Left kidney (tissue), 2 donors: ENCODE measurements around the gene SPAG4. TPM values are rescaled to one million over a fixed set of nuclear protein-coding genes. Genes with fewer than 3 reads are reported as not detected.
A peak's percentile ranks its signal among the peaks of the same experiment; 100 is the strongest.

Experiments used
- DNase-seq: peaks from one replicate; pipeline ENCODE4 v3.0.0-alpha.2; 2013
- polyA plus RNA-seq: library from polyadenylated mRNA; unstranded; fragments of 120-200 nt; gene quantifications from one replicate; pipeline ENCODE4 v1.2.1, GENCODE V29; 2013; ENCODE audit not compliant: insufficient read length

Gene SPAG4
- polyA plus RNA-seq, 1 donor = 4.8 TPM

DNA sequence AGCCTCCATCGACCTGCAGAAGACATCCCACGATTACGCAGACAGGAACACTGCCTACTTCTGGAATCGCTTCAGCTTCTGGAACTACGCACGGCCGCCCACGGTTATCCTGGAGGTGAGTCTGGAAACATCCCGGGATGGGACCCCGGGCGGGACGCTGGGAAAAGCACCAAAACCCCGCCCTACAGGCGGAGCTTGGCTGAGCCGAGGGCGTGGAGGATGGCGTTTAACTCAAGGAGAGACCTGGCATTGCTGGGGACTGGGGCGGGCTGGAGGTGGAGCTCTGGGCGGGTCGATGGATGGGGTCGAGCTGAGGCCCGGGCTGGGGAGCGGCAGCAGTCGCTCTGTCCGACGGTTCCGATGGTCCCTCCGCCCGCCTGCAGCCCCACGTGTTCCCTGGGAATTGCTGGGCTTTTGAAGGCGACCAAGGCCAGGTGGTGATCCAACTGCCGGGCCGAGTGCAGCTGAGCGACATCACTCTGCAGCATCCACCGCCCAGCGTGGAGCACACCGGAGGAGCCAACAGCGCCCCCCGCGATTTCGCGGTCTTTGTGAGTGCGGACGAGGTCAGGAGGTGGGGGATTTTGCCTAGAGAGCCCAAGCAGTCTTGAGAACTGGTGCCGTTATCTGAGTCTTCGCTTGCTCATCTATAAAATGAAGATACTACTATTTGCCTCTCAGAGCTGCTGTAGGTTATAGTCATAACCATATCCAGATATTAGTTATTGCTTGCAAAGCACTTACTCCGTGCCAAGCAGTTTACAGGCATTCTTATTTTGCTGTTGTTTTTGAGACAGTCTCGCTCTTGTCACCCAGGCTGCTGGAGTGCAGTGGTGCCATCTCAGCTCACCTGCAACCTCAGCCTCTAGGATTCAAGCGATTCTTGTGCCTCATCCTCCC lies 3.8 kb downstream of the SPAG4 start:
- peak; percentile 69 for DNase-seq

DNA sequence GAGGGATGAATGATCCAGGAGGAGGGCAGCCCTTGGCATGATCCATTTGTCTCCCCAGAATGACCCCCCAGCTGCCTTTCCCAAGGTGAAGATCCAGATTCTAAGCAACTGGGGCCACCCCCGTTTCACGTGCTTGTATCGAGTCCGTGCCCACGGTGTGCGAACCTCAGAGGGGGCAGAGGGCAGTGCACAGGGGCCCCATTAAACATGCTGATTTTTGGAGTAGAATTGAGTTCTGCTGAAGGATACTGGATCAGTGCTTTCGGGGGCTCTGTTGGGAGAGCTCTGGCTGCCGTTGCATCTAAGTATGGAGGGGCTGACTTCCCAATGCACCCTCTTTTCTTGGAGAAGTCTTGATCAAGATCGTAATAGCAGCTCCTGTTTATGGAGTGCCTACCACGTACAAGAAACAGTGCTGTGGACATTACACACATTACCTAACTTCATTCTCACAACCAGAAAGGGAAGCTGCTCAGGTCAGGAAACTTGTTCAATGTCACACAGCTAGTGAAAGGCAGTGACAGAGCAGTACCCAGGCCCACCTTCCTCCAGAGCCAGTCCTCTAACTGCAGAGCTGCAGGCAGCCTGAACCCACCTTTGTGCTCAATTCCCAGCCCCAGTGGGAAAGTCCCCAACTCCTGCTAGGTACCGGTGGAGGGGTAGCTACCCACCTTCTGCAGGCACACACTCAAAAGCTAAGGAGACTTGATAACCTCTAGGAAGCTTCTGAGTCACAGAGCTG lies 5.4 kb downstream of the SPAG4 start:
- DNase-seq = no peak

DNA sequence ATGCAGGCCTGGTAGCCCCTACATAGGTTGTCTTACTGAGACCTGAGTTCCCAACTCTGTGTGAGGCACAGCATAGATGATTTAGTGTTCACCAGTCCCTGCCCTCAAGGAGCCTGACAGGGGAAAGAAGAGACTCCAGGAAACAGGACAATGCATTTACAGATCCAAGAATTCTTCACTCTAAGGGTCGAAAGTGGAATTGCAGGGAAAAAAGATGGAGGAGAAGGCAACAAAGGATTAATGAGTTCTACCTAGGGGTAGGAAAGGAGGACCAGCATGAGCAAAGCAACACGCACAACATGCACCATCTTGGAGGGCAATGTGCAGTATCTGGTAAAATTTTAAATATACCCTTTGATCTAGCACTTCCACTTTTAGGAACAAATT lies 5.9 kb downstream of the SPAG4 start:
- no peak for DNase-seq

DNA sequence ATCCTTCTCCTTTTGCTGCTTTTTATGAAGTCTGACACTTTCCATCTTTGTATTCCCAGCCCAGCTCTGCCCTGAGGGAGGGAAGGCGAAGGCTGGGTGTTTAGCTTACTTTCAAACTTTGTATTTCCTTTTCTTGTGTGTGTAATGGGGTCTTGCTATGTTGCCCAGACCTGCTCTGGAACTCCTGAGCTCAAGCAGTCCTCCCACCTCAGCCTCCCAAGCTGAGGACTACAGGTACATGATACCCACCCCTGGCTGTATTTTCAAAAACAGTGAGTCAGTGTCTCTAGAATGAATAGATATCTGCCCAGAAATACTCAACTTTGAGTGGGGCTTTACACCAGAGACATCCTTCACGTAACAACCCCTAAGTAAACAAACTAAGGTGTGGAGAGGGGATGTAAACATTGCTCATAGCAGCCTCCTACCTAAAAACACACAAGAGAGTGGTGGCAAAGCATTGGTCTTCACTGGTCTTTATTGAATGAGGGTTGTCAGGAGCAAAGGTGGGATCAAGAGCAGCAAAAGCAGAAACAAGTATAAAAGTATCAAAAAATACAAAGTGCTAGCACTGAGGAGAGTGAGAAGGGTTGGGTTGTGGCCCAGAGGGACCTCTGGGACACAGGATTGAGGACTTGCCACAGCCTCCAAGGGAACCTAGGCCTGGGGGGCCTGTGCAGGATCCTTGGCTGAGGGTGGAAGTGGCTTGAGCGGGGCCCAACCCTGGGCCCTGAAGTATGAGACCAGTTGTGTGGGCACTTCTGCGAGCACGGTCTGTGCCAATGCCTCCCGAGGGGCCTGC lies 10.2 kb downstream of the SPAG4 start:
- no peak for DNase-seq

DNA sequence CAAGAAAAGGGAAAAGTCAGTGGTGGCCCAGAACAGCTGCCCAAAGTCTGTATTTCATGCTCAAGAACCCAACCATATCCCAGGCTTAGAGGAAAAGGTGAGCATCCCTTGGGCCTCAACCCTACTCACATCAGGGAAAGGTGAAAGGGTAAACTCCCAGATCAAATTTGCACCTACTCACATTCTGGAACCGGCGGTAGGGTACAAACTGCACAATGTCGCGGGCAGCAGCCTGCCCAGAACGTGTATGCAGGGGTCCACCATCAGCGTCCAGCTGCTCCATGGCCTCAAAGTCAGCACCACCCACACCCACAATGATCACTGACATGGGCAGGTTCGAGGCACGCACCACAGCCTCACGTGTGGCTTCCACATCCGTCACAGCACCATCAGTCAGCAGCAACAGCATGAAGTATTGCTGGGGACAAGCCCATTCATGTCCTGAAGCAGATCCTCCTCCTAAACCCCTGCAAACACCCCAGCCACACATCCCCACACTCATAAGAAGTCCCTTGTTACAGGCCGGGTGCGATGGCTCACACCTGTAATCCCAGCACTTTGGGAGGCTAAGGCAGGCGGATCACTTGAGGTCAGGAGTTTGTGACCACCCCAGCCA lies 10.9 kb downstream of the SPAG4 start:
- DNase-seq = no peak

DNA sequence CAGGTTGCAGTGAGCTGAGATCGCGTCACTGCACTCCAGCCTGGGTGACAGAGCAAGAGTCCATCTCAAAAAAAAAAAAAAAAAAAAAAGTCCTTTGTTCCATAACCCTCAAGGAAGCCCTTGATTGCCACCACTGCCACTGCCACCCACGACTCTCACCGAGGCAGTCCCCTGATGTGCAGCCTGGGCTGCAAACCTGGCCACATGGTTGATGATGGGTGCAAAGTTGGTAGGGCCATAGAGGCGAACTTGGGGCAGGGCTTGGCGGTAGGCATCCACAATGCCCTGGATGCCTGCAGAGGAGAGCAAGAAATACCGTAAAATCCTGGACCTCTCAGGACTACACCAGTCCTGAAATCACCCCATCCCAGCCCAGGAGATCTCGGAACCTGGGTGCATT lies 11.5 kb downstream of the SPAG4 start:
- no peak for DNase-seq

DNA sequence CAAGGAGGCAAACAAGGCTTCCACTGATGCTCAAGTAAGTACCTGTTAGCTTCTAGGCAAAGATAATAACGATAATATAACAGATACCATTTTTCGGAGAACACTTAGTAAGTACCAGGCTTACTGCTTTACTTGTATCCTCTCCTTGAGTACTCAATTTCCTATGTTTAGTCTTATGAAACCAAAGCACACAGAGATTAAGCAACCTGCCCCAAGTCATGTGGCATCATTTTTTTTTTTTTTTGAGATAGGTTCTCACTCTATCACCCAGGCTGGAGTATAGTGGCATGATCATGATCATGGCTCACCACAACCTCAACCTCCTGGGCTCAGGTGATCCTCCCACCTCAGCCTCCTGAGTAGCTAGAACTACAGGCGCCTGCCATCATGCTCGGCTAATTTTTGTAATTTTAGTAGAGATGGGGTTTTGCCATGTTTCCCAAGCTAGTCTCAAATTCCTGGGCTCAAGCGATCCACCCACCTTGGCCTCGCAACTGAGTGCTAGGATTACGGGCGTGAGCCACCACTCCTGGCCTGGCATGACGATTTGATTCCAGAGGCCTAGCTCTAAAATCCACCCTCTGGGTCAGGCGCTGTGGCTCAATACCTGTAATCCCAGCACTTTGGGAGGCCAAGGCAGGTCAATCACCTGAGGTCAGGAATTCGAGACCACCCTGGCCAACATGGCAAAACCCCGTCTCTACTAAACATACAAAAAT lies 14.0 kb downstream of the SPAG4 start:
- no peak for DNase-seq

DNA sequence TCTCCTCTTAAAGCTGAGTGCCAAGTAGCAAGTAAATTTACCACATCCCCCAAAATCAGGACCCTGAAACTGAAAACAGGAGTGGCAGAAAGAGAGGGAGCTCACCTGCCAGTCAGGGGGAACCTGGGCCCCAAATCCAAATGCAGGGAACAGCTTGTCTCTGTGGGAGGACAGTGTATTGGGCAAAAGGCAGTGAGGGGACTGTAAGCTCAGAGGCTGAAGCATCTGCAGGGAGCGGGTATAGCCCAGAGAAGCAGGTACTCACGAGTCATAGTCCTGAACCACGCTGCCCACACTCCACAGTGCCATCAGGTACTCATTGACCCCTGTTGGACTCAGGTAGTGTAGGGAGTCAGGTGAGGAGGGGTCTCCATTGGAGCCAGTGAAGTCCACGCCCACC lies 15.0 kb downstream of the SPAG4 start:
- DNase-seq = no peak

DNA sequence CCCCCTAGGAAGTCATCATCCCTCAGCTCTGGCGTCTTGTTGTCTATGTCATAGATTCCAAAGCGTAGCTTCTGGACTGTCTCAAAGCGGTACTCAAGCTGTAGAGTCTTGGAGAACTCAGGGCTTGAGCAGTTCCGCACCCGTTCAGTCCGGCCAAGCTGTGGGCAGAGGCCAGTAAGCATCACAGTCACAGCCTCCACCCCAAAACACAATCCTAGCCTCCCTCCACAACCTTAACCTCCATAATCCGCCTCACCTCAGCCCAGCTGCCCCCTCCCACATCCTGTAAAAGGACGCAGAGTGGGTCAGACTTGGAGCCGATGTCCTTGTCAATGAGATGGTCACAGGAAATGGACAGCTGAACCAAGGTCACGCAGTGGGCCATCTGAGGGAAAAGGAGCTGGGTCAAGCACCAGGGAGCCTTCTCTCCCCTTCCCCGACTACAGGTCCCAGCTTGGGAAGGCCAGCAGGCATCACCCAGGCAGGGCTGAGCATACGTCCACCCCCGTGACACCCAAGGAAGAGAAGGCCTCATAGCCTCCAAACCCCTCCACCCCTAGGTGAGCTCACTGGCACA lies 17.0 kb downstream of the SPAG4 start:
- no peak for DNase-seq

DNA sequence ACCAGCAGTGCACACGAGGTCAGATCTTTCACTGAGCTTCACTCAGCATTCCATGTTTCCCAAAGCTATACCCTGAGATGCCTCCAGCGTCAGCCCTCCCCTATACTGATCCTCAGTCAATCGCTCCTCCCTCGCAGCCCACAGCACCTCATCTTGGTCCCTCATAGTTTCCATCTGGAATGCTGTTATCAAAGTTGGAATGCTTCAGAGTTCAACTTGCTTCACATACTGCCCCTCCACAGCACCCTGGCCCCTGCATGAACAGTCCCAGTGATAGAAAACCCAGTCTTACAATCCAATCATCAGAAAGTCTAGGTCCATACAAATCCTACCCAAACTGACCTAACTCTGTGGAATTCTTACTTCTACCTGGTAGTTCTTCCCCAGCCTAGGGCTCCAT lies 20.0 kb downstream of the SPAG4 start:
- no peak for DNase-seq

DNA sequence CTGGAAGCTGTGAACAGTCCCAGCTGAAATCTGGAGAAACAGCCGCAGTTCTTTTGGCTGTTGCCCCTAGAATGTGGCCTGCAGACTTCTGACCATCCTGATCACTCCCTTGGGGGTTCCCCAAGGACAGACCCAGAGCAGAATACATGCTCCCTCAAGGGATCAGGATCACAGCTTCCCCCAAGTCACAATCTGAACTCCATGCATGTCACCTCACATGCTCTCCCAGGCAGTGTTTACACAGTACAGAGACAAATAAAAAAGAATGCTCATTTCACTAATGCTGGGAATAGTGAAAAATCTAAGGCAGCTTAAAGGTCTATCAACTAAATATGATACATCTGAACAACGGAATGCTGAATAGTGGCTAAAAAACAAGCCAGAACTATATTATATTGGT lies 20.5 kb downstream of the SPAG4 start:
- DNase-seq = no peak

DNA sequence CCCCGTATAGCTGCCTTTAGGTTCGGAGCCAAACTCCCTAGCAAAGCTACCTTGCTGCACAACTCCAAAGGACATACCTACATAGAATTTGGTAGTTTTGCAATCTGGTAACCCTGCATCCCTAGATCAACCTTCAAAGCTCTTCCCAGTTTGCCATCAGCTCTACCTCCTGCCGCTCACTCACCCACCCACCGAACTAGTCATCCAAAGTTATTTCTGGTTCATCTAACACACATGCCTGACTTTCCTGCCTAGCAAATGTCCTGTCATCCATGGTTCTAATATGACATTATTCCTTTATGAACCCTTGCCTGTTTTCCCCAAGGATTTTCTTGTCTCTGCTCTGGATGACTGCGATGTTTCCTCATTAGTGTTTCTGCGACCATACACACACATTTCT lies 21.6 kb downstream of the SPAG4 start:
- no peak for DNase-seq

DNA sequence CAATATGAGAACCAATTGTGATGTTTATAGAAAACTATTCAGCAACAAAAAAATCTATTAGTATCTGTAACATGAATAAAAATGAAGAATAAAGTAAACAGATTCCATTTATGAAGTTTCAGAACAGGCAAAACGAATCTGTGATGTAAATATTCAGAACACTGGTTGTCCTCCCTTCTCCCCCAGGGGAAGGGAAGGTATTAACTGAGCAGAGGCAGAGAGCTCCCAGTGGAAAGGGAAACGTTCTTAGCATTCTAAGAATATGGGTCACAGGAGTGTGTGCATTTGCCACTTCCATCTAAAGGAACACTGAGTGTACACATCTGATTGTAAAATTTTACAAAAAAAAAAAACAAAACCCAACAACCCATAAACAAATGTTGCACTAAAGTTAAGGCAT lies 23.1 kb downstream of the SPAG4 start:
- DNase-seq = no peak

DNA sequence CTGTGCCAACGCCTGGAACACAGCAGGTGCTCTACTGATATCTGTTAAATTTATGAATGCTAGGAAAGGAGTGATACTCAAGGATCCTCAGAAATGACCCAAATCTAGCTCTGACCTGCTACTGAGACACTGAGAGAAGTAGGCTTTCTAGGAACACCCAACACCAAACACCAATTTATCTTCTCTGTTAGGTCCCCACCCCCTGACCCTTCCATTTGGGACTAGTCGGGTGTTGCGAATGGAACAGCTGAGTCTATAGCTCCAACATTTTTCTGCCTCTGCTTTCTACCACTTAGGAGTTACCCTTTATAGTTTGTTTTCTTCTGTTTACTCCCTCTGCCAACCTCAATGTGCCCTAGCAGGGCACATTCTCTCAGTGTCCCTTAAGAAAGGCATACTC lies 25.1 kb downstream of the SPAG4 start:
- DNase-seq = no peak

DNA sequence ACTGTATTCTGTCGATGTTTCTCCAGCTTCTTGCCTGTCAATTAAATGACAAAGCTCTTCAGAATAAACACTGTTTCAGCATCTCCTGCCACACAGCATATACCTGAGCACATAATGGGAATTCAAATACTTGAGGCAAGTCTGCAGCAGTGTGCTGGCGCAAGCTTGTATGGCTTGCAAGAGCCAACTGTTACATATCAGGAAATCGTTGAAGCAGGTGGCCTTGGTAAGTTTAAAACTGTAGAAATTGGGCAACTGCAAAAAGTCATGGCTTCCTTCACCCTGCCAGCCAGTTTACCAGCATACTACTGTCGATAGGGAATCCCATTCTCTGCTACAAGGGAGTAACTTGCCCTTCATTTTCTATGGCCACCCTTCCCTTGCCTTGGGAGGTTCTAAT lies 26.1 kb downstream of the SPAG4 start:
- no peak for DNase-seq

DNA sequence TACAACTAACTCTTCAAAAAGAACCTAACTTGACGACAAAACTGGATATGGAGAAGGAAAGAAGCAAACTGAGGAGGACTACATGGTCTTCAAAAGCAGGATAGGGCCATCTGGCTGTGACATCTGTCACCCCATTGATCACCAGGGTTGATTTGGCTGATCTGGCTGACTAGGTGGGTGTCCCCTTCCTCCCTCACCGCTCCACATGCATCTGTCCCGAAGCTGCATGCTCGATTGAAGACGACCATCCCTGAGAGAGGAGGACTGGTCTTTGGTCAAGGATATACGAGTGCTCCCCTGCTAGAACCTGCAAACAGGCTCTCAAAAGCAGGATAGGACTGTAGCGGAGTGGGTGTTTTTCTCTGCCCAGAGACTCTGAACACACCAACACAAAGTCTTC lies 27.4 kb downstream of the SPAG4 start:
- no peak for DNase-seq

DNA sequence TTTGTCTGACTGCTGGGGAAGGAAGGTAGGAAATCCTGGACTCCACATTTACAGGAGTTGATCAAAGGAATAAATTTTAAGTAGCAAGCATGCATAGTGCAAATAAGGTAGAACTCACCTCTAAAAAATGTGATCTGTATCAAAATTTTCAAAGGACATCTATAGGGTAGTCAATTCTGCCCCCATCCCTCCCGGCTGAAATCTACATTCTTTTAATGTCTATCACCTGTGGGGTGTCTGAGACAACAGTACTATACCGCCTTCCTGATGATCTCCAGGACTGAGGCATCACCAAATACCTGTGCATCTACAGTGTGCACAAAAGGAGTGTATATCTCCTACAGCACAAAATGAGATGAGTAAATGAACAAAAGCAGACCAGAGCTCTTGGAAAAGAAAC lies 29.2 kb downstream of the SPAG4 start:
- DNase-seq = no peak

DNA sequence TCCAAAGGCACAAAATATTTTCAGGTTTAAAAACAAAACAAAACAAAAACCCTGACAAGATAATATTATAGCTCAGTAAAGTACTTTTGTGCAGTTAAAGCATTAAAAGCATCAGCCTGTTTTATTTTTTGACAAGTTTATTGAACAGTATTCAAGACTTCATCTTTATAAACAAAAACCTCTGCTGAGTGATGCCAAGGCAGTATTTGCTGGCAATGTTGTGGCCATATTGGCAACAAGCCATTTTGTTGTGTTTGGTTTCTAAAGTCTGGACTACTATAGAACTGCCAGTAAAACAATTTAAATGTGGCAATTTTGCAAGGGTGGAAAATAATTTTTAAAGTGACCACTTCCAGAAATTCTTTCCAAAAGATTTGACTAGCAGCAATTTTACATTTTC lies 33.2 kb downstream of the SPAG4 start:
- DNase-seq = no peak

DNA sequence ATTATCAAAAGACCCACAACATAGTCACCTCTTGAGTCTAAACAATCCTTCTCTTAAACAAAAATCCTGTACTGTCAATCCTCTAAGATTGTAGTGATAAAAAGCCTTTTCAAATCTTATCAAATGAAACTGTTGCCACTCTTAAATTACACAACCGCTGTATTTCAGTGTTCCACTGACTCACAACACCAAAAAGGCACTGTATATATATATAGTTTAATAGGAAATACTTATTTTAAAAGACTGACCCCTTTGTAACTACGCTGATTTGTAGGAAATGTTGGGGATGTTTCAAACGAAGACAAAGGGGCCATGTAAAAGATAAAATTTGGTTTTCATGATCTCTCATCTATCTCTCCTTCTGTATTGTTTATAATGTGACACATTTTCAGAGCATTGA lies 35.0 kb downstream of the SPAG4 start:
- DNase-seq = no peak

DNA sequence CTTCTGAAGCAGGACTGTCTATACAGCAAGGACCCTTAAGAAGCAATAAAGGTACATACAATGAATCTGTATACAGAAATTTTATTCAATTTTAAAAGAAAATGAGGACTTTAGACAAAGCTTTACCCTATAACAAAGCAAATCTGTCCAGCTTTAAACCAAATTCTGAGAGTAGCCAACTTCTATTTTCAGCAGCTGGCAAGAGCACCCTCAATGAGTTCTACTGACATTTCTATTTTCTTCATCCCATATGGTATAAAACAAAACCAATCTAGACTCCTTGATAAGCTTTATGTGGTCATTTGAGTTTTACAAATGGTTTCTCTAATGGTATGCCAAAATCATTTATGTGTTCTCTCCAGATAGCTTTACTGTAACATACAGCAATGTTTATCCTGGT lies 36.3 kb downstream of the SPAG4 start:
- DNase-seq = no peak
